Thyroid gland (tissue), 4 donors: Measurements from ENCODE around the gene OSBP2. TPM values are rescaled to one million over a fixed set of nuclear protein-coding genes. Genes with fewer than 3 reads are reported as not detected.
"Not testable (repeated sequence)": the region's sequence is repeated elsewhere in the genome, so short reads cannot be mapped to it uniquely, and the experiment has no call there.

ENCODE experiments used
- DNase-seq, 2 donors: peaks; one replicate each; pipeline ENCODE4 v3.0.0-alpha.2; 2019
- H3K27ac ChIP-seq, 3 donors: fragments of 200-600 bp; sonication (generic); 1 replicate in 2 of 3; 2 replicates in 1 of 3; pipeline ENCODE4 v1.5.1; 2016 to 2019; ENCODE audit warnings: mild to moderate bottlenecking in 1 of 3, moderate library complexity in 1 of 3
- H3K27me3 ChIP-seq: fragments of 200-600 bp; sonication (generic); one replicate; pipeline ENCODE4 v1.5.1; 2019
- H3K36me3 ChIP-seq, 2 donors: fragments of 200-600 bp; sonication (generic); one replicate each; pipeline ENCODE4 v1.5.1; 2016 to 2019
- H3K4me1 ChIP-seq, 2 donors: fragments of 200-600 bp; sonication (generic); one replicate each; pipeline ENCODE4 v1.5.1; 2017 to 2019
- H3K4me3 ChIP-seq, 3 donors: fragments of 200-600 bp; sonication (generic); replicated peaks in 1 of 3; 1 replicate in 2 of 3; 2 replicates in 1 of 3; pipeline ENCODE4 v1.5.1; 2016; ENCODE audit warnings: mild to moderate bottlenecking in 1 of 3
- H3K9me3 ChIP-seq: fragments of 200-600 bp; sonication (generic); one replicate; pipeline ENCODE4 v1.5.1; 2017
- CTCF ChIP-seq, 6 experiments: fragments of 200-600 bp in 3 of 6; fragments of 450-650 bp in 3 of 6; sonication (generic) in 3 of 6; IDR thresholded peaks; one replicate each; pipeline ENCODE4 v1.5.1; 2016 to 2019; ENCODE audit warnings: antibody characterized with exemption in 6 of 6, mild to moderate bottlenecking in 2 of 6, inconsistent platforms in 1 of 6, moderate library complexity in 1 of 6
- POLR2A ChIP-seq, 2 donors: fragments of 450-650 bp; IDR thresholded peaks; one replicate each; pipeline ENCODE4 v1.6.1; 2017; ENCODE audit warnings: antibody characterized with exemption in 2 of 2, mild to moderate bottlenecking in 2 of 2, moderate library complexity in 1 of 2
- WGBS, 2 donors: methylation state at CpG; one replicate each; pipeline ENCODE4 v1.1.5; 2017; 5-methylcytosine and 5-hydroxymethylcytosine counted together
- intact Hi-C: fragments of 100-400 bp; cut with DNase I; formaldehyde crosslinking; loops from one replicate; pipeline ENCODE4 v1.15.1; 2023
- total RNA-seq, 4 donors: library from RNA; depleted of rRNA; stranded (reverse); fragments of >200 nt; gene quantifications; one replicate each; pipeline ENCODE4 v1.2.3, GENCODE V29; 2016

The OSBP2 gene
- total RNA-seq, 4 donors from 2014 or later: 7.8 to 13.4 (median 11.5) TPM

- no peak for DNase-seq
- H3K27me3 ChIP-seq: no peaks in the 10 kb centered on the region
Observed at GRCh38 chr22:30675436-30675835, 19.2 kb upstream of the OSBP2 start.

GRCh38 chr22:30676565-30676964 is 18.1 kb upstream of the OSBP2 start:
- H3K36me3 ChIP-seq, intact Hi-C loops, H3K27ac ChIP-seq, H3K4me1 ChIP-seq, H3K27me3 ChIP-seq, H3K4me3 ChIP-seq, DNase-seq, H3K9me3 ChIP-seq: not testable (repeated sequence)
- 66% methylated on average over 3 of the region's 3 CpGs for WGBS, 2 donors

More at GRCh38 chr22:30675436-30675835, 19.2 kb upstream of the OSBP2 start:
- Histone ChIP-seq H3K36me3 (no peaks in the 10 kb centered on the region), H3K4me3 (no peak overlapping the region), H3K27ac (no peak overlapping the region), H3K4me1 (no peaks in the 10 kb centered on the region), H3K9me3 (no peaks in the 10 kb centered on the region)
- 88 to 94% methylated on average over 9 of the region's 9 CpGs for WGBS, 2 donors
- intact Hi-C loops: no loop called here
- TF ChIP-seq POLR2A (IDR thresholded peaks at IDR 0.05) (no peak), CTCF (IDR thresholded peaks at IDR 0.05) (no peak)

GRCh38 chr22:30679895-30680690 is 14.6 kb upstream of the OSBP2 start:
- DNase-seq, H3K9me3 ChIP-seq, H3K4me3 ChIP-seq, H3K36me3 ChIP-seq, H3K4me1 ChIP-seq, H3K27ac ChIP-seq, intact Hi-C loops, H3K27me3 ChIP-seq: not testable (repeated sequence)
- WGBS, 2 donors: 87 to 93% methylated on average over 12 of the region's 12 CpGs

GRCh38 chr22:30680991-30681770 is 13.5 kb upstream of the OSBP2 start:
- no peaks in the 10 kb centered on the region for H3K9me3 ChIP-seq
- intact Hi-C loops: no loop called here
- no peak overlapping the region for H3K27ac ChIP-seq

GRCh38 chr22:30681831-30682230 is 12.8 kb upstream of the OSBP2 start:
- WGBS, 2 donors: 44 to 67% methylated on average over 2 of the region's 2 CpGs
- Histone ChIP-seq H3K27me3 (no peaks in the 10 kb centered on the region), H3K4me1 (no peaks in the 10 kb centered on the region), H3K4me3 (no peak overlapping the region), H3K36me3 (no peaks in the 10 kb centered on the region), H3K9me3 (no peaks in the 10 kb centered on the region), H3K27ac (no peak overlapping the region)
- TF ChIP-seq POLR2A (IDR thresholded peaks at IDR 0.05): no peak
- TF ChIP-seq CTCF (IDR thresholded peaks at IDR 0.05): no peak
- intact Hi-C loops: no loop called here
- no peak for DNase-seq

More at GRCh38 chr22:30680991-30681770, 13.5 kb upstream of the OSBP2 start:
- Histone ChIP-seq H3K27me3 (no peaks in the 10 kb centered on the region), H3K36me3 (no peaks in the 10 kb centered on the region), H3K4me1 (no peaks in the 10 kb centered on the region), H3K4me3 (no peak overlapping the region)
- 90 to 95% methylated on average over 1 of the region's 1 CpG for WGBS, 2 donors
- DNase-seq: no peak
- no peak for TF ChIP-seq POLR2A (IDR thresholded peaks at IDR 0.05)
- TF ChIP-seq CTCF (IDR thresholded peaks at IDR 0.05): no peak

- Histone ChIP-seq H3K27ac (no peak overlapping the region), H3K4me1 (no peaks in the 10 kb centered on the region), H3K9me3 (no peaks in the 10 kb centered on the region), H3K4me3 (no peak overlapping the region), H3K36me3 (no peaks in the 10 kb centered on the region), H3K27me3 (no peaks in the 10 kb centered on the region)
- TF ChIP-seq CTCF (IDR thresholded peaks at IDR 0.05) (no peak), POLR2A (IDR thresholded peaks at IDR 0.05) (no peak)
- 86 to 88% methylated on average over 7 of the region's 7 CpGs for WGBS, 2 donors
- no peak for DNase-seq
- intact Hi-C loops: no loop called here
Observed at GRCh38 chr22:30685178-30685577, 9.5 kb upstream of the OSBP2 start.
